HG03025 (cell line): ENCODE results near the gene ADAMTS14.
A peak's percentile ranks its signal among the peaks of the same experiment; 100 is the strongest.
"Not testable (repeated sequence)": the region's sequence is repeated elsewhere in the genome, so short reads cannot be mapped to it uniquely, and the experiment has no call there.

Experiments used
- ATAC-seq: cut with Tn5 transposase; IDR thresholded peaks from one replicate; pipeline ENCODE4 v1.9.1; 2021; ENCODE audit warnings: mild to moderate bottlenecking, moderate library complexity; ENCODE audit not compliant: unreplicated experiment, low FRiP score

ADAMTS14 gene

GRCh38 chr10:70672165-70673042 lies at the start of gene ADAMTS14:
Gene ADAMTS14, plus strand, starts transcription at chr10:70672506. Its CDS starts 297 bp downstream, at chr10:70672803.
- ATAC-seq = no peak

GRCh38 chr10:70622541-70622940 lies 49.8 kb upstream of the ADAMTS14 start:
- ATAC-seq = no peak

- ATAC-seq = no peak
Observed at GRCh38 chr10:70622981-70623844, 49.1 kb upstream of the ADAMTS14 start.

GRCh38 chr10:70626056-70626455 lies 46.2 kb upstream of the ADAMTS14 start:
- ATAC-seq = no peak

- no peak for ATAC-seq
Observed at GRCh38 chr10:70629338-70629737, 43.0 kb upstream of the ADAMTS14 start.

- not testable (repeated sequence) for ATAC-seq
Observed at GRCh38 chr10:70631735-70632134, 40.6 kb upstream of the ADAMTS14 start.

- no peak for ATAC-seq
Observed at GRCh38 chr10:70634011-70634410, 38.3 kb upstream of the ADAMTS14 start.

- not testable (repeated sequence) for ATAC-seq
Observed at GRCh38 chr10:70634515-70634914, 37.8 kb upstream of the ADAMTS14 start.

- not testable (repeated sequence) for ATAC-seq
Observed at GRCh38 chr10:70639640-70640383, 32.5 kb upstream of the ADAMTS14 start.

GRCh38 chr10:70643272-70643671 lies 29.0 kb upstream of the ADAMTS14 start:
- ATAC-seq = not testable (repeated sequence)

- ATAC-seq = not testable (repeated sequence)
Observed at GRCh38 chr10:70644959-70645358, 27.3 kb upstream of the ADAMTS14 start.

- ATAC-seq = no peak
Observed at GRCh38 chr10:70647086-70647485, 25.2 kb upstream of the ADAMTS14 start.

GRCh38 chr10:70648427-70648826 lies 23.9 kb upstream of the ADAMTS14 start:
- no peak for ATAC-seq

- no peak for ATAC-seq
Observed at GRCh38 chr10:70649526-70649925, 22.8 kb upstream of the ADAMTS14 start.

- no peak for ATAC-seq
Observed at GRCh38 chr10:70650104-70650503, 22.2 kb upstream of the ADAMTS14 start.

GRCh38 chr10:70650718-70651117 lies 21.6 kb upstream of the ADAMTS14 start:
- no peak for ATAC-seq

GRCh38 chr10:70651661-70652060 lies 20.6 kb upstream of the ADAMTS14 start:
- ATAC-seq = no peak

GRCh38 chr10:70652761-70653657 lies 19.3 kb upstream of the ADAMTS14 start:
- no peak for ATAC-seq

- ATAC-seq = no peak
Observed at GRCh38 chr10:70655316-70655715, 17.0 kb upstream of the ADAMTS14 start.

- ATAC-seq = peak; percentile 63
Observed at GRCh38 chr10:70656489-70656888, 15.8 kb upstream of the ADAMTS14 start.
